HepG2 (cell line): ENCODE measurements around the gene TJAP1. TPM values are rescaled to one million over a fixed set of nuclear protein-coding genes. Genes with fewer than 3 reads are reported as not detected.

Experiments used
- CBX5 ChIP-seq: sonication (generic); formaldehyde crosslinking; IDR thresholded peaks from 2 replicates; pipeline ENCODE4 v1.4.0; 2020; ENCODE audit warnings: missing genetic modification reagents, borderline replicate concordance
- FOXM1 ChIP-seq: sonication (generic); formaldehyde crosslinking; IDR thresholded peaks from 2 replicates; pipeline ENCODE4 v1.5.0; 2020; ENCODE audit warnings: missing genetic modification reagents
- HIVEP1 ChIP-seq: sonication (generic); formaldehyde crosslinking; IDR thresholded peaks from 2 replicates; pipeline ENCODE4 v1.4.0; 2020; ENCODE audit warnings: mild to moderate bottlenecking, missing genetic modification reagents
- MBNL3 ChIP-seq: fragments of 250-450 bp; sonication (Bioruptor Pico); conservative IDR thresholded peaks from 2 replicates; pipeline ENCODE4 v1.8.0; 2022; ENCODE audit warnings: mild to moderate bottlenecking, inconsistent platforms
- NCOA1 ChIP-seq: sonication (generic); formaldehyde crosslinking; IDR thresholded peaks from 2 replicates; pipeline ENCODE4 v1.9.0; 2021; ENCODE audit warnings: missing genetic modification reagents
- NFIC ChIP-seq: IDR thresholded peaks from 2 replicates; pipeline ENCODE4 v1.6.1; 2012; ENCODE audit warnings: mild to moderate bottlenecking, low read length, inconsistent platforms
- NR2F6 ChIP-seq, 2 experiments: IDR thresholded peaks; 2 replicates each; pipeline ENCODE4 v1.6.1; 2016; ENCODE audit warnings: antibody characterized with exemption in 1 of 2, mild to moderate bottlenecking in 1 of 2
- TCF7 ChIP-seq: sonication (generic); IDR thresholded peaks from 2 replicates; pipeline ENCODE4 v1.6.1; 2016; ENCODE audit warnings: antibody characterized with exemption, low read depth
- TOPORS ChIP-seq: sonication (generic); formaldehyde crosslinking; IDR thresholded peaks from 2 replicates; pipeline ENCODE4 v1.8.0; 2023; ENCODE audit warnings: mild to moderate bottlenecking, missing genetic modification reagents
- ZBTB8A ChIP-seq: sonication (generic); formaldehyde crosslinking; IDR thresholded peaks from 2 replicates; pipeline ENCODE4 v1.4.0; 2020; ENCODE audit warnings: mild to moderate bottlenecking, low read depth, missing genetic modification reagents, borderline replicate concordance
- ZNF256 ChIP-seq: sonication (generic); formaldehyde crosslinking; conservative IDR thresholded peaks from 2 replicates; pipeline ENCODE4 v1.4.0; 2020; ENCODE audit warnings: missing genetic modification reagents
- ZNF558 ChIP-seq: sonication (generic); formaldehyde crosslinking; IDR thresholded peaks from 2 replicates; pipeline ENCODE4 v1.9.0; 2022; ENCODE audit warnings: mild to moderate bottlenecking, missing genetic modification reagents, borderline replicate concordance
- ZNF570 ChIP-seq: sonication (generic); formaldehyde crosslinking; IDR thresholded peaks from 2 replicates; pipeline ENCODE4 v1.4.0; 2020; ENCODE audit warnings: mild to moderate bottlenecking, missing genetic modification reagents, borderline replicate concordance
- ZNF678 ChIP-seq: sonication (generic); formaldehyde crosslinking; IDR thresholded peaks from 2 replicates; pipeline ENCODE4 v1.4.0; 2020; ENCODE audit warnings: mild to moderate bottlenecking, missing genetic modification reagents
- ZNF713 ChIP-seq: sonication (generic); formaldehyde crosslinking; IDR thresholded peaks from 2 replicates; pipeline ENCODE4 v1.4.0; 2020; ENCODE audit warnings: mild to moderate bottlenecking, missing genetic modification reagents
- polyA plus RNA-seq, 8 experiments: library from polyadenylated mRNA; depleted of rRNA in 3 of 8; stranded (reverse) in 7 of 8; unstranded in 1 of 8; fragments of >200 nt; fragmentation: Illumina TruSeq in 4 of 8; extraction: Trizol in 4 of 8; gene quantifications; 2 replicates each; pipeline versions ENCODE4 v1.2.1 to v1.2.3, GENCODE V29; 2011 to 2016; ENCODE audit warnings: low read depth in 4 of 8, missing spikeins in 1 of 8, mixed read lengths in 1 of 8; ENCODE audit not compliant: insufficient read depth in 1 of 8
- total RNA-seq, 5 experiments: library from RNA; depleted of rRNA; stranded (reverse); fragments of >200 nt; fragmentation: Illumina TruSeq; extraction: Trizol; gene quantifications; 2 replicates each; pipeline ENCODE4 v1.2.3, GENCODE V29; 2016; ENCODE audit warnings: low read depth in 1 of 5
- TF ChIP-seq, protein P1 (sequence below): sonication (generic); formaldehyde crosslinking; IDR thresholded peaks from 2 replicates; pipeline ENCODE4 v1.5.1; 2020; ENCODE audit warnings: mild to moderate bottlenecking, missing genetic modification reagents
- TF ChIP-seq, protein P2 (sequence below): sonication (generic); formaldehyde crosslinking; IDR thresholded peaks from 2 replicates; pipeline ENCODE4 v1.5.0; 2020; ENCODE audit warnings: mild to moderate bottlenecking, missing genetic modification reagents
- TF ChIP-seq, protein P3 (sequence below): IDR thresholded peaks from 2 replicates; pipeline ENCODE4 v1.4.0; 2020; ENCODE audit warnings: mild to moderate bottlenecking, missing genetic modification reagents
- TF ChIP-seq, protein P4 (sequence below): sonication (generic); formaldehyde crosslinking; IDR thresholded peaks from 2 replicates; pipeline ENCODE4 v1.8.1; 2023; ENCODE audit warnings: mild to moderate bottlenecking, missing genetic modification reagents

TJAP1 gene
- total and polyA plus RNA-seq, 2 of the 13 experiments (the other 11 are each of a cell fraction or from before 2014, with no cell fraction given), result 15.7 to 41.6 TPM

DNA sequence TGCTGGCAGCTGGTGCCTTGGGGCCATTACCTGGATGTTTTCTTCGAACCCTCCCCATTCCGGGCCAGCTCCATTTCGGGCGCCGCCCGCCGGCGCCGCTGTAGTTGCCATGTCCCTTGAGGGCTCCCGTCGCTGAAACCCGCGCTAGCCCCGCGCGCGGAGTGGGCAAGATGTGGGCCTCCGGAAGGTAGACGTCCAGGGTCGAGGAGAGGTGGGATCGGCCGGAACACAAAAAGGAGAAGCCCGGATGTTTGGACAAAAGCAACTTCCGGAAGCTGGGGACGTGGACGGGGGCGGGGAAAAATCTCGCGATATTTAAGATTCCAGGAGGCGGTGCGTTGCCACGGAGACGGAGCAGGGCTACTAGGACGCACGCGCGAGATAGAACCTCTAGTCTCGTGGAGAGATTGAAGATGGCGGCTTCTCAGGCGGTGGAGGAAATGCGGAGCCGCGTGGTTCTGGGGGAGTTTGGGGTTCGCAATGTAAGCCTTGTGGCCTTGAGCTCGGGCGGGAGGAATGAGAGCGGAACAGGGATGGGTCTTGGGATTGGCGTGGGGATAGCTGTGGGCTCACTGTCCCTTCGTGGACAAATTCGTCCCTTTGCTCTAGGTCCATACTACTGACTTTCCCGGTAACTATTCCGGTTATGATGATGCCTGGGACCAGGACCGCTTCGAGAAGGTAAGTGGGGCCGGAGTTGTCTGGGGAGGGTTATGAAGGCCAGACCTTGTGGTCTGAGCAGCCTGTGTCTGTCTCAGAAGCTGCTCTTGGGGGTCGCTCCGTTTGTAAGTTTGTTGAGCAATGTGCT is 39.5 kb downstream of the TJAP1 start, which contains the start of the genes POLR1C and YIPF3 (continued):
- TF ChIP-seq ZNF558 (CRISPR knock-in tag), result no peak
- TF ChIP-seq NCOA1, result no peak
- TF ChIP-seq FOXM1, result no peak; the same call in 1 of the 2 replicates
- TF ChIP-seq ZNF713 (CRISPR knock-in tag), result peak; percentile 71; the same call in 1 of the 2 replicates
- no peak for TF ChIP-seq MBNL3 (CRISPR knock-in tag)
- TF ChIP-seq ZNF678 (CRISPR knock-in tag), result peak; percentile 23; the same call in 1 of the 2 replicates
- peak; percentile 10; the same call in 1 of the 2 replicates for TF ChIP-seq CBX5 (CRISPR knock-in tag)
- TF ChIP-seq ZNF256 (CRISPR knock-in tag), result 0 out of 2 replicates have a peak, but pooled peaks have one; percentile 58
- no peak for TF ChIP-seq ZBTB8A (CRISPR knock-in tag)
- TF ChIP-seq, protein P1, sequence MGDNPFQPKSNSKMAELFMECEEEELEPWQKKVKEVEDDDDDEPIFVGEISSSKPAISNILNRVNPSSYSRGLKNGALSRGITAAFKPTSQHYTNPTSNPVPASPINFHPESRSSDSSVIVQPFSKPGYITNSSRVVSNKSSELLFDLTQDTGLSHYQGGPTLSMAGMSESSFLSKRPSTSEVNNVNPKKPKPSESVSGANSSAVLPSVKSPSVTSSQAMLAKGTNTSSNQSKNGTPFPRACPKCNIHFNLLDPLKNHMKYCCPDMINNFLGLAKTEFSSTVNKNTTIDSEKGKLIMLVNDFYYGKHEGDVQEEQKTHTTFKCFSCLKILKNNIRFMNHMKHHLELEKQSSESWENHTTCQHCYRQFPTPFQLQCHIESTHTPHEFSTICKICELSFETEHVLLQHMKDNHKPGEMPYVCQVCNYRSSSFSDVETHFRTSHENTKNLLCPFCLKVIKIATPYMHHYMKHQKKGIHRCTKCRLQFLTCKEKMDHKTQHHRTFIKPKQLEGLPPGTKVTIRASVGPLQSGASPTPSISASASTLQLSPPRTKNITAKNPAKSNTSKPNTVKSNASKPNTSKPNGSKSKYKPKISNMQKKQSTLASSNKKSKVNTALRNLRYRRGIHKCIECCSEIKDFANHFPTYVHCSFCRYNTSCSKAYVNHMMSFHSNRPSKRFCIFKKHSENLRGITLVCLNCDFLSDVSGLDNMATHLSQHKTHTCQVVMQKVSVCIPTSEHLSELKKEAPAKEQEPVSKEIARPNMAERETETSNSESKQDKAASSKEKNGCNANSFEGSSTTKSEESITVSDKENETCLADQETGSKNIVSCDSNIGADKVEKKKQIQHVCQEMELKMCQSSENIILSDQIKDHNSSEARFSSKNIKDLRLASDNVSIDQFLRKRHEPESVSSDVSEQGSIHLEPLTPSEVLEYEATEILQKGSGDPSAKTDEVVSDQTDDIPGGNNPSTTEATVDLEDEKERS, result no peak
- TF ChIP-seq TOPORS (CRISPR knock-in tag), result peak; percentile 27; the same call in 1 of the 2 replicates
- TF ChIP-seq, protein P2, sequence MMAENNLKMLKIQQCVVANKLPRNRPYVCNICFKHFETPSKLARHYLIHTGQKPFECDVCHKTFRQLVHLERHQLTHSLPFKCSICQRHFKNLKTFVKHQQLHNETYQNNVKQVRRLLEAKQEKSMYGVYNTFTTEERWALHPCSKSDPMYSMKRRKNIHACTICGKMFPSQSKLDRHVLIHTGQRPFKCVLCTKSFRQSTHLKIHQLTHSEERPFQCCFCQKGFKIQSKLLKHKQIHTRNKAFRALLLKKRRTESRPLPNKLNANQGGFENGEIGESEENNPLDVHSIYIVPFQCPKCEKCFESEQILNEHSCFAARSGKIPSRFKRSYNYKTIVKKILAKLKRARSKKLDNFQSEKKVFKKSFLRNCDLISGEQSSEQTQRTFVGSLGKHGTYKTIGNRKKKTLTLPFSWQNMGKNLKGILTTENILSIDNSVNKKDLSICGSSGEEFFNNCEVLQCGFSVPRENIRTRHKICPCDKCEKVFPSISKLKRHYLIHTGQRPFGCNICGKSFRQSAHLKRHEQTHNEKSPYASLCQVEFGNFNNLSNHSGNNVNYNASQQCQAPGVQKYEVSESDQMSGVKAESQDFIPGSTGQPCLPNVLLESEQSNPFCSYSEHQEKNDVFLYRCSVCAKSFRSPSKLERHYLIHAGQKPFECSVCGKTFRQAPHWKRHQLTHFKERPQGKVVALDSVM (CRISPR knock-in tag), result peak; percentile 42; the same call in 1 of the 2 replicates
- no peak; the same call in 1 of the 2 replicates for TF ChIP-seq ZNF570 (CRISPR knock-in tag)
- TF ChIP-seq, protein P3, sequence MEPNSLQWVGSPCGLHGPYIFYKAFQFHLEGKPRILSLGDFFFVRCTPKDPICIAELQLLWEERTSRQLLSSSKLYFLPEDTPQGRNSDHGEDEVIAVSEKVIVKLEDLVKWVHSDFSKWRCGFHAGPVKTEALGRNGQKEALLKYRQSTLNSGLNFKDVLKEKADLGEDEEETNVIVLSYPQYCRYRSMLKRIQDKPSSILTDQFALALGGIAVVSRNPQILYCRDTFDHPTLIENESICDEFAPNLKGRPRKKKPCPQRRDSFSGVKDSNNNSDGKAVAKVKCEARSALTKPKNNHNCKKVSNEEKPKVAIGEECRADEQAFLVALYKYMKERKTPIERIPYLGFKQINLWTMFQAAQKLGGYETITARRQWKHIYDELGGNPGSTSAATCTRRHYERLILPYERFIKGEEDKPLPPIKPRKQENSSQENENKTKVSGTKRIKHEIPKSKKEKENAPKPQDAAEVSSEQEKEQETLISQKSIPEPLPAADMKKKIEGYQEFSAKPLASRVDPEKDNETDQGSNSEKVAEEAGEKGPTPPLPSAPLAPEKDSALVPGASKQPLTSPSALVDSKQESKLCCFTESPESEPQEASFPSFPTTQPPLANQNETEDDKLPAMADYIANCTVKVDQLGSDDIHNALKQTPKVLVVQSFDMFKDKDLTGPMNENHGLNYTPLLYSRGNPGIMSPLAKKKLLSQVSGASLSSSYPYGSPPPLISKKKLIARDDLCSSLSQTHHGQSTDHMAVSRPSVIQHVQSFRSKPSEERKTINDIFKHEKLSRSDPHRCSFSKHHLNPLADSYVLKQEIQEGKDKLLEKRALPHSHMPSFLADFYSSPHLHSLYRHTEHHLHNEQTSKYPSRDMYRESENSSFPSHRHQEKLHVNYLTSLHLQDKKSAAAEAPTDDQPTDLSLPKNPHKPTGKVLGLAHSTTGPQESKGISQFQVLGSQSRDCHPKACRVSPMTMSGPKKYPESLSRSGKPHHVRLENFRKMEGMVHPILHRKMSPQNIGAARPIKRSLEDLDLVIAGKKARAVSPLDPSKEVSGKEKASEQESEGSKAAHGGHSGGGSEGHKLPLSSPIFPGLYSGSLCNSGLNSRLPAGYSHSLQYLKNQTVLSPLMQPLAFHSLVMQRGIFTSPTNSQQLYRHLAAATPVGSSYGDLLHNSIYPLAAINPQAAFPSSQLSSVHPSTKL (CRISPR knock-in tag), result peak; percentile 57; the same call in 1 of the 2 replicates
- peak; percentile 95 for TF ChIP-seq HIVEP1 (CRISPR knock-in tag)
- no peak for TF ChIP-seq TCF7
- TF ChIP-seq NR2F6 (IDR thresholded peaks at IDR 0.05), result 0 out of 2 replicates have a peak, but pooled peaks have one; percentile 25
- TF ChIP-seq NR2F6 (CRISPR knock-in tag; IDR thresholded peaks at IDR 0.05), result peak; percentile 24; the same call in 1 of the 2 replicates
- TF ChIP-seq, protein P4, sequence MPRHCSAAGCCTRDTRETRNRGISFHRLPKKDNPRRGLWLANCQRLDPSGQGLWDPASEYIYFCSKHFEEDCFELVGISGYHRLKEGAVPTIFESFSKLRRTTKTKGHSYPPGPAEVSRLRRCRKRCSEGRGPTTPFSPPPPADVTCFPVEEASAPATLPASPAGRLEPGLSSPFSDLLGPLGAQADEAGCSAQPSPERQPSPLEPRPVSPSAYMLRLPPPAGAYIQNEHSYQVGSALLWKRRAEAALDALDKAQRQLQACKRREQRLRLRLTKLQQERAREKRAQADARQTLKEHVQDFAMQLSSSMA (CRISPR knock-in tag), result peak; percentile 15; the same call in 1 of the 2 replicates
- TF ChIP-seq NFIC, result no peak; the same call in 1 of the 2 replicates
